Esophagus mucosa (tissue), 1 donor: ENCODE results near the gene CLEC17A. TPM values are rescaled to one million over a fixed set of nuclear protein-coding genes. Genes with fewer than 3 reads are reported as not detected.
A peak's percentile ranks its signal among the peaks of the same experiment; 100 is the strongest.
"Not testable (repeated sequence)": the region's sequence is repeated elsewhere in the genome, so short reads cannot be mapped to it uniquely, and the experiment has no call there.

Experiments
- ATAC-seq: fragments of 200-7000 bp; cut with Tn5 transposase; one replicate; pipeline ENCODE4 v1.9.1; 2020
- total RNA-seq: library from RNA; stranded (reverse); gene quantifications from one replicate; pipeline ENCODE4 v1.2.4, GENCODE V29; 2023
- donor health status: DM: yes; HTN: yes; CAD: no.

CLEC17A gene
- total RNA-seq, 1 donor from 2014 or later = 0.20 TPM

- no peak for ATAC-seq
Measured at GRCh38 chr19:14559916-14560775, 22.7 kb upstream of the CLEC17A start.

- ATAC-seq = no peak
Measured at GRCh38 chr19:14560776-14561108, 22.1 kb upstream of the CLEC17A start.

GRCh38 chr19:14561249-14561648 is 21.6 kb upstream of the CLEC17A start:
- ATAC-seq = peak; percentile 38

- peak; percentile 20 for ATAC-seq
Measured at GRCh38 chr19:14561847-14562351, 21.0 kb upstream of the CLEC17A start.

- ATAC-seq = peak; percentile 9
Measured at GRCh38 chr19:14562660-14563589, 20.0 kb upstream of the CLEC17A start.

- no peak for ATAC-seq
Measured at GRCh38 chr19:14563590-14563926, 19.3 kb upstream of the CLEC17A start.

GRCh38 chr19:14563989-14564651 is 18.8 kb upstream of the CLEC17A start:
- ATAC-seq = peak; percentile 76

GRCh38 chr19:14564652-14565297 is 18.1 kb upstream of the CLEC17A start:
- ATAC-seq = not testable (repeated sequence)

GRCh38 chr19:14565298-14565679 is 17.6 kb upstream of the CLEC17A start:
- ATAC-seq = no peak

- ATAC-seq = no peak
Measured at GRCh38 chr19:14565765-14566711, 16.8 kb upstream of the CLEC17A start.

GRCh38 chr19:14566712-14567077 is 16.2 kb upstream of the CLEC17A start:
- ATAC-seq = no peak

GRCh38 chr19:14567079-14567478 is 15.8 kb upstream of the CLEC17A start:
- ATAC-seq = no peak

GRCh38 chr19:14570864-14571527 is 11.9 kb upstream of the CLEC17A start:
- no peak for ATAC-seq

- peak; percentile 83 for ATAC-seq
Measured at GRCh38 chr19:14571695-14572490, 11.0 kb upstream of the CLEC17A start, which contains the start of gene NDUFB7. Gene NDUFB7, minus strand, starts transcription at chr19:14572066. Its CDS starts 66 bp downstream, at chr19:14572000.

- no peak for ATAC-seq
Measured at GRCh38 chr19:14575428-14575980, 7.4 kb upstream of the CLEC17A start.

GRCh38 chr19:14576363-14576762 is 6.5 kb upstream of the CLEC17A start:
- ATAC-seq = no peak

GRCh38 chr19:14577264-14577663 is 5.6 kb upstream of the CLEC17A start:
- ATAC-seq = no peak

- peak; percentile 34 for ATAC-seq
Measured at GRCh38 chr19:14577885-14578427, 4.9 kb upstream of the CLEC17A start.
